Erythroblast (primary cell): Measurements from ENCODE around the gene AIG1.

Source experiments
- GATA1 ChIP-seq: IDR thresholded peaks from 2 replicates; pipeline ENCODE4 v1.6.1; 2011; ENCODE audit warnings: low read depth, mild to moderate bottlenecking, control low read depth, low read length, moderate library complexity
- POLR2A ChIP-seq: IDR thresholded peaks from 2 replicates; pipeline ENCODE4 v1.6.1; 2011; ENCODE audit warnings: mild to moderate bottlenecking, low read length

- TF ChIP-seq POLR2A (no peak), GATA1 (no peak)
Measured at GRCh38 chr6:143241911-143242310, 181.2 kb downstream of the AIG1 start.
